ENCODE measurements around the gene DERL3.

GRCh38 chr22:23801886-23802377, 36.9 kb downstream of the DERL3 start:
- TF ChIP-seq CTCF (IDR thresholded peaks at IDR 0.05), result no peak
- no peak for TF ChIP-seq POLR2A (IDR thresholded peaks at IDR 0.05)

Data from adrenal gland (tissue), 5 donors.